HG02938 (cell line): Measurements from ENCODE around the gene RBM34.
A peak's percentile ranks its signal among the peaks of the same experiment; 100 is the strongest.
"Not testable (repeated sequence)": the region's sequence is repeated elsewhere in the genome, so short reads cannot be mapped to it uniquely, and the experiment has no call there.

ENCODE experiments used
- ATAC-seq: cut with Tn5 transposase; IDR thresholded peaks from one replicate; pipeline ENCODE4 v1.9.1; 2021; ENCODE audit warnings: mild to moderate bottlenecking, moderate library complexity; ENCODE audit not compliant: unreplicated experiment

RBM34 gene

GRCh38 chr1:235122348-235122747 lies 38.7 kb downstream of the RBM34 start:
- ATAC-seq = no peak

DNA sequence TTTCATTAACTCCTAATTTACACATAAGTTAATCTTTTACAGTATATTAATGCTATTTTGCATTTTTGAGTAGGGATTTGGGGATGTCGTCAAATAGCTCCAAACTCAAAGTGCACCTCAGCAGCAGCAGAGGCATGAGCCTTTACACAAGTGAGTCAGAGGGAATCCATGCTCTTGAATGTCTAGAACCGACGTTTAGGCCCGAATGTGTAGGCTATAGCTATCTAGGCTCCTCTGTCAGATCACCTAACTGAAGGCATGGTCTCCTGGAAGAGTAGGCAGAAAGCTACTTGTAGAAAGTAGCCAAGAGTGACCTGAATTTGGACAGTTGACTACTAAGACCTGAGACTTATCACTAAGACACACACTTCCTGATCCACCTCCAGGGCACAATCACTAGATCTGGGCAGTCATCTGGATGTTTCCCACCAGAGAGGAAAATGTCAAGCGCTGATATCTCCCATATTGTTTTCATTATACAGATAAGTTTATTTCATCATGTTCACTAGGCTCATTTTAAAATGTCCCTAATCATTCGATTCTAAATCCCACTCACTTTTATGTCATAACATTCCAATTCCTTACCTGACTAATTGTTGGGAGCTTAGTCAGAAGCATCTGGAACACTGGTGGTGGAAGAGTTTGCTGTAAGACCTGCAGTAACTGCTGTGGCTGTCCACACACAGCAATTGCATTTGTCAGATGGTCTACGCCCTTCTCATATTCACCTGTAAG lies 47.7 kb downstream of the RBM34 start:
- no peak for ATAC-seq

- no peak for ATAC-seq
Observed at GRCh38 chr1:235112297-235113182, 48.5 kb downstream of the RBM34 start.

DNA sequence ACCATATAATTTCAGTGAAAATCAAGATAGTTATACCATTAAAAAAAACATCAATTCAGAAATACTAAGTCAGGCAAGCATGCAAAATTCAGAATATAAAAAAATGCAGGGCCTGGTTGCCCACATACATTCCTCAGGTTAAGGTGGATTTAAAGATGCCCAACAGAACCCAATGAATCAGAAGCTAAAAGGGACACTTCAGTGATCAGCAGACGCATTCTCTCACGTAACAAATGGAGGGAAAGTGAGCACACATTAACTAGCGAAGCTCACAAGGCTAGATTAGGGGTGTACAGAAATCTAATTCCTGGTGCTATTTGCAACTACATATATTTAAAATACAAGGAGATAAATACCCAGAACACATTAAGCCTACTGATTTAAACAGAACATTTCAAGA lies 49.9 kb downstream of the RBM34 start:
- no peak for ATAC-seq

- no peak for ATAC-seq
Observed at GRCh38 chr1:235108876-235109275, 52.2 kb downstream of the RBM34 start.

DNA sequence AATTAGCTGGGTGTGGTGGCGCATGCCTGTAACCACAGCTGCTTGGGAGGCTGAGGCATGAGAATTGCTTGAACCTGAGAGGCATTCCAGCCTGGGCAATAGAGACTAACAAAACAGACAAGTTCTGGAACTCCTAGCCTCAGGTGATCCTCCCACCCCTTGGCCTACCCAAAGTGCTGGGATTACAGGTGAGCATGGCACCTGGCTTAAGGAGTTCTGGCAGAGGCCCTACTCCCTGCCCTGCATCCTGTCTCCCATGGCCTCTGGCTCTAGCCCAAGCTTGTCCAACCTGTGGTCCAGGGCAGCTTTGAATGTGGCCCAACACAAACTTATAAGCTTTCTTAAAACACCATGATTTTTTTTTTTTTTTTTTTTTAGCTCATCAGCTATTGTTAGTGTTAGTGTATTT lies 52.9 kb downstream of the RBM34 start:
- no peak for ATAC-seq

GRCh38 chr1:235107368-235108184 lies 53.5 kb downstream of the RBM34 start:
- no peak for ATAC-seq

- no peak for ATAC-seq
Observed at GRCh38 chr1:235106457-235106856, 54.6 kb downstream of the RBM34 start.

DNA sequence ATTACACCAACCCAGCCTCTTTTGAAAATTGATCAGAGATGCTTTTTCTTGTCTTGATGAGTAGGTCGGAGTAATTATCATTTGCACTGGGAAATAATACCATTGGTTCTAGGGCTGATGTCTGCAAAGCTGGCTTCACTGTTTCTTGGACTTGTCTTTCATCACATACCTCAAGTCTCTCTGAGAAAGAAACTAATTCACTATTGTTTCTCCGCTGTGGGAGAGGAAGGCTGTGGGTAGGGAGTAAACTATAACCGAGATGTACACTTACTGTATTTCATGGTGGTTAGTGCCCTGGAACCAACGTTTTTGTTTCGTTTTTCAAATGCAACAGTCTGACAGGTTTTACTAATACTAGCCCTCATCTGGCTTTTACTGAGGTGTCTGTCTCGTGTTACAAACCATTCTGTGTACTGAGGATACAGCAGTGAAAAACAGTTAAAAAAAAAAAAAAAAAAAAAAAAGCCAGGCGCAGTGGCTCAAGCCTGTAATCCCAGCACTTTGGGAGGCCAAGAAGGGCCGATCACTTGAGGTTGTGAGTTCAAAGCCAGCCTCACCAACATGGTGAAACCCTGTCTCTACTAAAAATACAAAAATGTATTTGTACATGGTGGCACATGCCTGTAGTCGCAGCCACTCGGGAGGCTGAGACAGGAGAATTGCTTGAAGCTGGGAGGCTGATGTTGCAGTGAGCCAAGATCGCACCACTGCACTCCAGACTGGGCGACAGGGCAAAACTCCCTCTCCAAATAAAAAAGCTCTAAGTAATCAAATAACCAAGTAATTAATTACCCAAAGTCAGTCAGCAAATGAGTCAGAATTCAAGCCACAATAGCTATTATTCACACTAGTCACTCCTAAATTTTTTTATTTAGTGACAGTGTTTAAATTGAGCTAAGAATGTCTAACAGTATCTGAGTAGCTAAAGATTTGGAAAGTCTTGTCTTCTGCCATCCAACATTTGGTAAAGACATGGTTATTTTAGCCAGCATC lies 55.7 kb downstream of the RBM34 start:
- ATAC-seq = peak; percentile 85

GRCh38 chr1:235102993-235103411 lies 58.0 kb downstream of the RBM34 start:
- ATAC-seq = no peak

DNA sequence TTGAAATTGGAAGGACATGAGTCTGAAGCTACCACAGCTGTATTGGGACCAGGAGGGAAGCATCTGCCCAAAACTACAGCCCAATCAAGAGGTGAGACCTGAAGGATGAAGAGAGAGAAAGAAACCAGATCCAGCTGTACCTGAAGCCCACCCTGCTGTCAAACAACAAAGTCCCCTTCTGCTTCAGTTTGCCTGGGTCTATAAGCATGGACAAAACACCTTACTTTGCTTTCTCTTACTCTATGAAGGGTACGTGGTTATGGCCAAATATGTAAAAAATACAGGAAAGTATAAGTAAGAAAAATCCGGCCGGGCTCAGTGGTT lies 58.8 kb downstream of the RBM34 start:
- no peak for ATAC-seq

- no peak for ATAC-seq
Observed at GRCh38 chr1:235101558-235102258, 59.3 kb downstream of the RBM34 start.

DNA sequence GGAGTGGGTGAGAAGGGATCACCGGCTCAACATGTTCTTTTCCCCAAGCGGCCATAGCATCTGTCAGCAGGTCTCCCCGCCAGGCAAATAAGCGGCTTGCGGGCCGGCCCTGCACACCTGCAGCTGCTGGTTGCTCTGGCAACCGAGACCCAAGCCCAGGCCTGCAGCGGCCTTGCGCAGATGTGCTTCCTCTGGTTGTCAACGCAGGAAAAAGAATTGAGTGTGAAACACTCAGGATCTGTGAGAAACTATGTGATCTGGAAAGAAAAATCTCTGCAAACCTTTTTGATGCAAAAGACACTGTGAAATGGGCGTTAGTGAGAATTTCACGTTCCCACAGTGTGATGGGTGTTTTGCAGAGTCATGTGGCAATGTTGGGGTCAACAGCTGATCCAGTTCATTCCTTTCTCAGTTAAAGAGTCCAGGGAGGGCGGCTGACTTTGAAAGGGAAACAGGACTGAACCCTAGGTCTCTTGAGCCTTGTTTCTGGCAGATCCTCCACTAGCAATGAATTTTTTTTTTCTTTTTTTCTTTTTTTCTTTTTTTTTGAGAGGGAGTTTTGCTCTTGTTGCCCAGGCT lies 60.8 kb downstream of the RBM34 start:
- ATAC-seq = no peak

DNA sequence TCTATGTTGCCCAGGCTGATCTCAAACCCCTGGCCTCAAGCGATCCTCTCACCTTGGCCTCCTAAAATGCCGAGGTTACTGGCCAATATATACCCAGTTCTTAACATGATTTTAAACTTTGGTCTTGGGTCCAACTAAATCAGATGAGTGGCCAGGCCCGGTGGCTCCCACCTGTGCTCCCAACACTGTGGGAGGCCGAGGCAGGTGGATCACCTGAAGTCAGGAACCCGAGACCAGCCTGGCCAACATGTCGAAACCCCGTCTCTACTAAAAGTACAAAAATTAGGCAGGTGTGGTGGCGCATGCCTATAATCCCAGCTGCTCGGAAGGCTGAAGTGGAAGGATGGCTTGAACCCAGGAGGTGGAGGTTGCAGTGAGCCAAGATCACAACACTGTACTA lies 62.1 kb downstream of the RBM34 start:
- ATAC-seq = no peak

DNA sequence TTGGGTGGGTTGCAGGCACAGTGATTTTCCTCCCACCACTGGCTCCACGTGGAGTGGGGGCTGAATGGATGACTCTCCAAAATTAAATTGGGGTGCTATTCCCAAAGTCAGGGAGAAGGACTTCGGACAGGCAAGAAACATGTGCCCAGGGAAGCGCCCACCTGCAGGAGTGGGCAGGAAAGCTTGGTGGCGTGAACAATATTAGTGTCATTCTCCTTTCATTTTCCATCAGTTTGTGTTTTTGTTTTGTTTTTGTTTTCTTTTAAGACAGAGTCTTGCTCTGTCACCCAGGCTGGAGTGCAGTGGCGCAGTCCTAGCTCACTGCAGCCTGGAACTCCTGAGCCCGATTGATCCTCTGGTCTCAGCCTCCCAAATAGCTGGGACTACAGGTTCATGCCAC lies 62.5 kb downstream of the RBM34 start:
- ATAC-seq = no peak

DNA sequence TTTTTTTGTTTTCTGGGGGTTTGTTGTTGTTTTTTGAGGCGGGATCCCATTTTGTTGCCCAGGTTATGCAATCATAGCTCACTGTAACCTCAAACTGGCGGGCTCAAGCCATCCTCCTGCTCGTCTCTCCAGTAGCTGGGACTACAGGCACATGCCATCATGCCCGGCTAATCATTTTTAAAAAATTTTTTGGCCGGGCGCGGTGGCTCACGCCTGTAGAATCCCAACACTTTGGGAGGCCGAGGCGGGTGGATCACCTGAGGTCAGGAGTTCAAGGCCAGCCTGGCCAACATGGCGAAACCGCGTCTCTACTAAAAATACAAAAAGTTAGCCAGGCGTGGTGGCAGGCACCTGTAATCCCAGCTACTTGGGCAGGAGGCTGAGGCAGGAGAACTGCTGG lies 63.5 kb downstream of the RBM34 start:
- not testable (repeated sequence) for ATAC-seq

GRCh38 chr1:235095938-235096562 lies 65.0 kb downstream of the RBM34 start:
- no peak for ATAC-seq

DNA sequence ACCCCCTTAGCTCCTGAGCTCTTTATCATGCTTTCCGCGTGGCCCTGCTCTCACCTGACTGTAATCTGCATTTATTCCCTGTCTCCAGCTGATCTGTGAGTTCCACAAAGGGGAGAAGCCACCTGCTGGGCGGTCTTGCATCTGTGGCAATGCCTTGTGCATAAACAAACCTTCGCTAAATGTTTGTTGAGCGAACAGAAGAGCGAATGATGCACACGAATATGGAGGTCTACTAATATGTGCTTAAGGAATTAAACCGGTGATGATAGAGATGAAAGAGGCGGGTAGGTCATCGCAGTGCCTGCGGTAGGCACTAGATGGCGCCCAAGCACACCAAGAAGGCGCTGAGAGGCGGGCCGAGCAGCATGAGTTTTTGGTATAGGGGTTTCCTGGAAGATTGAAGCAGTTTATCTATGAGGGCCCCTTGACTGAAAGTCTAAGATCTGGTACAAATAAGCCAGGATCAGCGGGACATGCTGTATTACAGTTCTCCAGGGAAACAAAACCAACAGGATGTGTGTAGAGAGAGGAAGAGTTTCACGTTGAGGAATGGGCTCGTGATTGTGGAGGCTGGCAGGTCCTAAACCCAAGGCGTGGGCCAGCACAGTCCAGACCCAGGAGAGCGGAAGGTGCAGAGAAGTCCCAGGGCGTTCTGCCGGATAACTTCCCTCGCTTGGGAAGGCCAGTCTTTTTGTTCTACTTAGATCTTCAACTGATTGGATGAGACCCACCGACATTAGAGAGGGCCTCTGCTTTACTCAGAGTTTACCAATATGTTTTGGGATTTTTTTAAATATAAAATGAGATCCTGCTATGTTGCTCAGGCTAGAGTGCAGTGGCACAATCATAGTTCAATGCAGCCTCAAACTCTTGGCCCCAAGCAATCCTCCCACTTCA lies 67.1 kb downstream of the RBM34 start:
- ATAC-seq = peak; percentile 56
